ENCODE results near the gene ASB16. TPM values are rescaled to one million over a fixed set of nuclear protein-coding genes. Genes with fewer than 3 reads are reported as not detected.

The ASB16 gene
- total RNA-seq, 4 donors from 2014 or later: 0.11 TPM; not detected in 3

GRCh38 chr17:44187131-44187899 is 16.8 kb downstream of the ASB16 start:
- intact Hi-C loops (cut with DNase I): no loop called here
- peak overlapping the region; percentile 94 to 100 (median 99) for H3K27ac ChIP-seq
- H3K9me3 ChIP-seq: no peaks in the 10 kb centered on the region
- TF ChIP-seq POLR2A (IDR thresholded peaks at IDR 0.05) (no peak), CTCF (IDR thresholded peaks at IDR 0.05) (no peak)
- DNase-seq: no peak
- peak overlapping the region; percentile 74 to 99 (median 83) for H3K4me3 ChIP-seq
- H3K36me3 ChIP-seq: peaks cover 11 to 43% (median 11%) of the 10 kb centered on the region in 3 donors
- peaks cover 19 to 54% (median 23%) of the 10 kb centered on the region in 3 donors for H3K4me1 ChIP-seq
- WGBS, 2 donors: 3 to 4% methylated on average over 17 to 19 of the region's 32 CpGs
- no peaks in the 10 kb centered on the region for H3K27me3 ChIP-seq

- Histone ChIP-seq H3K4me3 (peak overlapping the region in 1 of 4 donors; percentile 90), H3K9me3 (no peaks in the 10 kb centered on the region), H3K36me3 (peaks cover 15 to 42% (median 21%) of the 10 kb centered on the region in 3 donors), H3K27me3 (no peaks in the 10 kb centered on the region), H3K4me1 (peaks cover 24 to 69% (median 38%) of the 10 kb centered on the region in 3 donors), H3K27ac (peak overlapping the region; percentile 94 to 100 (median 99))
- TF ChIP-seq CTCF (IDR thresholded peaks at IDR 0.05): no peak
- TF ChIP-seq POLR2A (IDR thresholded peaks at IDR 0.05): no peak
- intact Hi-C loops (cut with DNase I): no loop called here
- 78 to 84% methylated on average over 5 to 6 of the region's 12 CpGs for WGBS, 2 donors
- no peak for DNase-seq
Measured at GRCh38 chr17:44188576-44189403, 18.3 kb downstream of the ASB16 start.

GRCh38 chr17:44190481-44190880 is 20.0 kb downstream of the ASB16 start:
- Histone ChIP-seq H3K4me1 (peaks cover 17 to 57% (median 33%) of the 10 kb centered on the region in 3 donors), H3K4me3 (no peak overlapping the region), H3K36me3 (peaks cover 32 to 59% (median 34%) of the 10 kb centered on the region in 3 donors), H3K27me3 (no peaks in the 10 kb centered on the region), H3K9me3 (no peaks in the 10 kb centered on the region), H3K27ac (no peak overlapping the region)
- 63 to 76% methylated on average over 7 to 9 of the region's 10 CpGs for WGBS, 2 donors
- no peak for DNase-seq
- no peak for TF ChIP-seq POLR2A (IDR thresholded peaks at IDR 0.05)
- intact Hi-C loops (cut with DNase I): no loop called here

GRCh38 chr17:44191369-44191768 is 20.9 kb downstream of the ASB16 start:
- TF ChIP-seq POLR2A (IDR thresholded peaks at IDR 0.05) (no peak), CTCF (IDR thresholded peaks at IDR 0.05) (no peak)
- Histone ChIP-seq H3K9me3 (no peaks in the 10 kb centered on the region), H3K4me3 (no peak overlapping the region), H3K4me1 (peaks cover 12 to 50% (median 28%) of the 10 kb centered on the region in 3 donors), H3K27me3 (no peaks in the 10 kb centered on the region), H3K27ac (peak overlapping the region; percentile 59 to 71 (median 64)), H3K36me3 (peaks cover 32 to 68% (median 42%) of the 10 kb centered on the region in 3 donors)
- WGBS, 2 donors: 73 to 92% methylated on average over 4 to 5 of the region's 5 CpGs
- no peak for DNase-seq
- intact Hi-C loops (cut with DNase I): no loop called here

GRCh38 chr17:44191941-44192496 is 21.5 kb downstream of the ASB16 start:
- 61 to 72% methylated on average over 6 to 7 of the region's 7 CpGs for WGBS, 2 donors
- Histone ChIP-seq H3K4me3 (no peak overlapping the region), H3K4me1 (peaks cover 13 to 53% (median 28%) of the 10 kb centered on the region in 3 donors), H3K9me3 (no peaks in the 10 kb centered on the region), H3K27me3 (no peaks in the 10 kb centered on the region), H3K27ac (peak overlapping the region; percentile 59 to 71 (median 64)), H3K36me3 (peaks cover 34 to 75% (median 44%) of the 10 kb centered on the region in 3 donors)
- no peak for DNase-seq
- no peak for TF ChIP-seq POLR2A (IDR thresholded peaks at IDR 0.05)
- TF ChIP-seq CTCF (IDR thresholded peaks at IDR 0.05): no peak
- intact Hi-C loops (cut with DNase I): no loop called here
